ENCODE data around the gene PLIN1.

PLIN1 gene

GRCh38 chr15:89628806-89629715 lies 50.1 kb downstream of the PLIN1 start:
- DNase-seq: no peak

DNA sequence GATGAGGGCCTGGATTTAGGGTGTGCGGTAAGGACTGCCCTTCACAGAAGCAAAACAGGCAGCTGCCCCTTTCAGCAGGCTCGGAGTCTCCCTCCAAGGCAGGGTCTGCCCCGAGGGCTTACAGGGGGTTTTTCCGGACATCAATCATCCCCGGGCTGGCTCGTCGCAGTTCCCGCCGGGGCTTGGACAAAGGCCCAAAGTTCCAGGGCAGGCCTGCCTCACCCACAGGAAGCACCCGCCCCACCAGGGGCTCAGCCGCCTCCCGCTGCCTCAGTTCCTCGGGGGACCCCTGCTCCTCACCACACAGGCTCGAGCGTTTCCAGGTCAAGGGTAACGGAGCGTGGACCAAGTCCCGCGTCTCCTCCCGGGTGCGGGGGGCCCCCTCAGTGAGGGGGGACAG lies 50.9 kb downstream of the PLIN1 start:
- no peak for DNase-seq

DNA sequence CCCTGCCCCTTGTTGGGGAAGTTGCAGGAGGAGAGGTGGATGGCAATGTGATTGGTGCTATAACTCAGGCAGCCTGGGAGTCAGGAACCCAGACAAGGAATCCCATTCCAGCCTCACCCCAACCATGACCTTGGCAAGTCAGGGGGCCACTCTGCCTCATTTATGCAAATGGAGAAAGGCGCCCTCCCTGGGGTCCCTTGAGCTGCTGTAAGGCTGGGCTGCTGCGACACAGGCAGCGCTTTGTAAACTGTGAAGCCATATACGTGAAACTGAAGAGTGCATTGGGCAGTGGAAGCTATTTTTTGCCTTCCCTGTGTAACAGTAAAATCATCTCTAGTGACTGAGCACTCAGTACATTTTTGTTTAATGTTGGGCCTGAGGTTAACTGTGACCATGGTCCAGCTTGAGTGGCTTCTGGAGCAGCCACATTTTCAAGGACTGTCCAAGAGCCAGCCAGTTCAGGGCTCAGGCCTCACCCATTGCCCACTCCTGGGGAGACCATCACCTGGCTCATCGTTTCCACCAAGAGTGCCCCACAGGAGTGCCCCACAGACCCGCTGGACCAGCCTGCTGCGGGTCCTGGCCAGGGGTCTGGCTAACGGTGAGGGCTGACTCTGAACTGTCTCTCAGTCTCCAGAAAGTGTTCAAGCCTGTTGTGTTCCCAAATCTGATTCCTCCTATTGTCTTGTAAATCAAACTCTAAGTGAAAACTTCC lies 51.8 kb downstream of the PLIN1 start:
- DNase-seq: no peak

GRCh38 chr15:89625716-89626115 lies 53.5 kb downstream of the PLIN1 start:
- DNase-seq: no peak

DNA sequence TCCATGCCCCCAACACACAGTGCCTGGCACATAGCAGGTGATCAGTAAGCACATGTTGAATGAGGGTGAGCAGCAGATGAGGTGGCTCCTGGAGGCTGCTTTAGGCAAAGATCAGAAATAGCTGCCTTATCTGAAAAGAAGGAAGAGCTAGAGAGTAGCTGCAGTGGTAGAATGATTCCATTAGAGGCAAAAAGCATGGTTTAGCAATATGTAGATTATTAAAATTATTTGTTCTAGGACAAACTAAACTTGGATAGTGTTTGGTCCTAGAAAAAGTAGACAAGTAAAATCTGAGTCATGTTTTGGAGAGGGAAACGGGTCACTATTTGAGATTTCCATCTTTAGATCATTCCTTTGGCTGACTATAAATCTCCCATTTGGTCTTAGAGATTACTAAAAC lies 56.0 kb downstream of the PLIN1 start:
- DNase-seq: no peak

GRCh38 chr15:89621547-89621946 lies 57.6 kb downstream of the PLIN1 start:
- no peak for DNase-seq

- no peak for DNase-seq
Observed at GRCh38 chr15:89616228-89616627, 62.9 kb downstream of the PLIN1 start.

- DNase-seq: no peak
Observed at GRCh38 chr15:89615135-89615534, 64.0 kb downstream of the PLIN1 start.
